Erythroblast (primary cell): Measurements from ENCODE around the gene RAB5A.
A peak's percentile ranks its signal among the peaks of the same experiment; 100 is the strongest.
"Not testable (repeated sequence)": the region's sequence is repeated elsewhere in the genome, so short reads cannot be mapped to it uniquely, and the experiment has no call there.

Experiments used
- DNase-seq, 2 experiments: peaks; one replicate each; lab custom pipeline; 2025; lab: John Stamatoyannopoulos, UW
- GATA1 ChIP-seq: IDR thresholded peaks from 2 replicates; pipeline ENCODE4 v1.6.1; 2011; ENCODE audit warnings: low read depth, mild to moderate bottlenecking, control low read depth, low read length, moderate library complexity
- POLR2A ChIP-seq: IDR thresholded peaks from 2 replicates; pipeline ENCODE4 v1.6.1; 2011; ENCODE audit warnings: mild to moderate bottlenecking, low read length

Gene RAB5A, protein sequence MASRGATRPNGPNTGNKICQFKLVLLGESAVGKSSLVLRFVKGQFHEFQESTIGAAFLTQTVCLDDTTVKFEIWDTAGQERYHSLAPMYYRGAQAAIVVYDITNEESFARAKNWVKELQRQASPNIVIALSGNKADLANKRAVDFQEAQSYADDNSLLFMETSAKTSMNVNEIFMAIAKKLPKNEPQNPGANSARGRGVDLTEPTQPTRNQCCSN

DNA sequence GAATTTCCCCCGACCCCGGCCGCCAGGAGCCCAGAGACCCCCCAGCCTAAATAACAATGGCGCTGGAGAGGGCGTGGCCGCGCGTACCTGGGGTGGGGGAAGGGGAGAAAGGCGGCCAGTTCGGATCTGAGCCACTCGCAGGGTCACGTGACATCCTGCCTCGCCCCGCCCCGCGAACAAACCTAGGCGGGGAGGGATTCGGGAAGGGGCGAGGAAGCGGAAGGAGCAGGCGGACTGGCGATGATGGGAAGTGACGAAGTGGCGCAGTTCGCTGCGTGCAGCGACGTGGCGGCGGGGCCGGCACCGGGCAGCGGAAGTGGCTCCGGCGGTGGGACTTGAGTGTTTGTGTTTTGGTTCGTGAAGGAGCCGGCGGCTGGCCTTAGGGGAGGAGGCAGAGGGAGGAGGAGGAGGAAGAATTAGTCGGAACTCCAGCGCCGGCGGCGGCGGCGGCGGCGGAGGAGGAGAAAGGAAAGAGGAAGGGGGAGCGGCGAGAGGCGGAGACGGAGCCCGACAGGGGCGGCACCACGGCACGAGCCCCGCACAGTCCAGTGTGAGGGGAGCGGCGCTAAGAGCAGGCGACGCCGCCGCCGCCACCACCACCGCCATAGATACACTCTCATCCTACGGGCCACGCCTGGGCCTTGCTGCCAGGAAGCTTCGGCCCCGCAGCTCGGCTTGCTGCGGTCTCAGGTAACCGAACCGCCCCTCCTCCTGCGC is at the start of gene RAB5A:
TSS of gene RAB5A (plus strand) at position 266 of the 717 bp plus-strand sequence. CDS start 3,802 bp downstream, outside the sequence.
- peak; percentile 97 to 98 for DNase-seq
- TF ChIP-seq POLR2A (peak; percentile 91), GATA1 (no peak)

DNA sequence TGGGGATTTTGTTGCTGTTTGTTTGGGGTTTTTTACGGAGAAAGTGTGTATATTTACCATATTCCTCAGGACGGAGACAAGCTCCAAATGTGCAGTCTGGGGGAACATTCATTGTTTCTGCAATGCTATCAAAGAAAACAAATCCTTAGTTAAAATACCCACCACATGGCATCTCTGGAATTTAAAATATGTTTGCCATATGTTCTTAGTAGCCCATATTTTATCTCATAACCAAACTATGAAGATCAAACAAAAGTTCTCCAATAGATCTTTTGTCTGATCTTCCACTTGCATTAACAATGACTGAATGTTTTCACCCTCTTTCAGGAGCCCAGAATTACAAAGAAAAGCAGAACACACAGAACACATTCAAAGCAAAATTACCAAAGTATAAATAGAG is 48.2 kb upstream of the RAB5A start:
- TF ChIP-seq POLR2A (no peak), GATA1 (no peak)
- no peak for DNase-seq

DNA sequence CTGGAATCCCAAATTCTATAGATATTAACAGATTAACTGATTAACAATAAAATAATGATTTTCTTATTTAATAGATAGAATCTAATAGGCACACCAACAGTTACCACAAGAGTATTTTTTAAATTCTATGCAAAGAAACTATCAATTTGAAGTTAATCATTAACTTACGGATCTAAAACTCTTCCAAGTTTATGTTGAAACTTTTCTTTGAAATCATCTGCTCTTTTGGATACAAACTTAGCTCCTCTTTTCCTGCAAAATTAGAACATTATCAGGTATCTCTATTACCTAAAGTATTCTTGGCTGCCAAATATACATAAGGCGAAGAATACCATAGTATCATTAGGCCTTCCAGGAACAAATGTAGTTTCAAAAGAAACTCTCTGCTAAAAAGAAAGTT is 47.6 kb upstream of the RAB5A start:
- DNase-seq = no peak
- TF ChIP-seq GATA1 (no peak), POLR2A (no peak)

DNA sequence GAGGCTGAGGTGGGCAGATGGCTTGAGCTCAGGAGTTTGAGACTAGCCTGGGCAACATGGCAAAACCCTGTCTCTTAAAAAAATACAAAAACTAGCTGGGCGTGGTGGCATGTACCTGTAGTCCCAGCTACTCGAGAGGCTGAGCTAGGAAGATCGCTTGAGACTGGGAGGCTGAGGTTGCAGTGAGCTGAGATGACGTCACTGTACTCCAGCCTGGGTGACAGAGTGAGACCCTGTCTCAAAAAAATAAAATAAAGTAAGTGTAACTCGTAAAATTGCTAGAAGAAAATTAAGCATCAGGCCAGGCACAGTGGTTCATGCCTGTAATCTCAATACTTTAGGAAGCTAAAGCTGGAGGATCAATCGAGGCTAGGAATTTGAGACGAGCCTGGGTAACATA is 47.1 kb upstream of the RAB5A start:
- not testable (repeated sequence) for DNase-seq

DNA sequence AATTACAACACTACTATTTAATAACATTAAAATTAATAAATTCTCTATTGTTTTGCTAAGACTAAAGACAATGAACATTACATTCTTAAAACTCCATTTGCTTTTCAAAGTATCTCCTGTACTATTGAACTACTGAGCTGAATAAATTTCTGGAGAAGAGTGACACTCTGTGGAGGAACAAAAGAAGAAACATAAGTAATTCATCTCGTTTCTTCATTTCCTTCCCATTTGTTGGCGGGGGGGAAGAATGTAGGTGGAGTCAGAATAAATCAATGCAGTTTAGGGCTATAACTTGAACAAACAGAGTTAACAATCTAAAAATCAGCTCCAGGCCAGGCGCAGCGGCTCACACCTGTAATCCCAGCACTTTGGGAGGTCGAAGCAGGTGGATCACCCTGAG is 45.6 kb upstream of the RAB5A start:
- no peak for DNase-seq

DNA sequence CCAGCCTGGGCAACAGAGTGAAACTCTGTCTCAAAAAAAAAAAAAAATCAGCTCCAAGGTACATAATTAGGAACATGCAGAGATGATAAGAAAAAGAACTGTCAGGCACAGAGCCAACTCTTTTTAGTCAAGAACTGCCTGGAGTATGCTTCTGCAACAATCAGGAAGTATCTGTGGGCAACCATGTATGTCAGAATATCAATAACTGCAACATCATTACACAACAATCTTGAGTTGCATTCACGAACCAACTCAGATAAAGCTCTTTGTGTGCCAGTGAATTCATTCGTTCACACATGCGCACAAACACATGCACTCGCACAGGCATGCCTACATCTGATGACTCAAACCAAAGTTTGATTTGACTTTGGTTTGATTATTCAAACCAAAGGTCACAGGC is 45.0 kb upstream of the RAB5A start:
- peak in 1 of 2 experiments; percentile 9 for DNase-seq
- TF ChIP-seq POLR2A (no peak), GATA1 (no peak)

More for the DNA sequence above, 45.6 kb upstream of the RAB5A start:
- no peak for TF ChIP-seq POLR2A
- no peak for TF ChIP-seq GATA1

DNA sequence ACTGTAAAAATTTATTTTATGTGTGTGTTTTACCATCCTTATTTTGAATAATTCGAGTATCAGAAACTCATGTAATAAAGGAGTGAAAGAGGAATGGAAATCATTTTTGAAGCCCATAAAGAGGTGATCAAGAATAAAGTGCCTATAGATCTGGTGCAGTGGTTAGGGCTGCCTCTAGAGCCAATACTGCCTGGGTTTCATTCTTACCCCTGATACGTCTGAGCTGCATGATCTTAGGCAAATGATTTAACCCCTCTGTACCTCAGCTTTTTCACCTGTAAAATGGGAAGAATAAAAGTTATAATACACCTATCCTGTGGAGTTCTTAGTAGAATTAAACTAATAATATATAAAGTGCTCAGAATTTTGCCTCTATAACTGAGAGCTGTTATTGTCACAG is 43.2 kb upstream of the RAB5A start:
- no peak for DNase-seq
- TF ChIP-seq GATA1 (no peak), POLR2A (no peak)

DNA sequence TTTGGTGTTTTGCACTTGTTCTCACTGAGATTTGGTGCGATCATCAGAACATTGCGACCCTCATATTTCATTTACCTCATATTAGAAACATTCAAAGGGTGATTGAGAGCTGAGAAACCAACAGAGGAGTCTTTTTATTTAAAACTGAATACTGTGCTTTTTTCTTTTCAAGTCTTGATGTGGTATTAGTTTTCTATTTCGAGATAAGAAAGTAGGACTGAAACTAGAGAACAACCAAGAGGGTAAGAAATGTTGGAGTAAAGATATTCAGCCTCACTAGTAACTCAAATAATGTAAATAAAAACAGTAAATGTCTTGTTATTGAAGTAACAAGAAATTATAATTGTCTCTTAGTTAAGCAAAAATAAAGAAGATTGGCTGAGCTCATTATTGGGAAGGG is 39.4 kb upstream of the RAB5A start:
- TF ChIP-seq POLR2A (no peak), GATA1 (no peak)
- DNase-seq = no peak

DNA sequence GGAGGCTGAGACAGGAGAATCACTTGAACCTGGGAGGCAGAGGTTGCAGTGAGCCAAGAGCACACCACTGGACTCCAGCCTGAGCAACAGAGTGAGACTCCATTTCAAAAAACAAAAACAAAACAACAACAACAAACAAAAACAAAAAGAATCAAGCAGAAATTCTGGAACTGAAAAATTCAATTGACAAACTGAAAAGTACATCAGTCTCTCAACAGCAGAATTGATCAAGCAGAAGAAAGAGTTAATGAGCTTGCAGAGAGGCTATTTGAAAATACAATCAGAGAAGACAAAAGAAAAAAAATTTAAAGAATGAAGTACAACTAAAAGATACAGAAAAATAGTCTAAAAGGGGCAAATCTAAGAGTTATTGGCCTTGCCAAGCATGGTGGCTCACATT is 35.4 kb upstream of the RAB5A start:
- DNase-seq = no peak
- TF ChIP-seq GATA1 (no peak), POLR2A (no peak)

DNA sequence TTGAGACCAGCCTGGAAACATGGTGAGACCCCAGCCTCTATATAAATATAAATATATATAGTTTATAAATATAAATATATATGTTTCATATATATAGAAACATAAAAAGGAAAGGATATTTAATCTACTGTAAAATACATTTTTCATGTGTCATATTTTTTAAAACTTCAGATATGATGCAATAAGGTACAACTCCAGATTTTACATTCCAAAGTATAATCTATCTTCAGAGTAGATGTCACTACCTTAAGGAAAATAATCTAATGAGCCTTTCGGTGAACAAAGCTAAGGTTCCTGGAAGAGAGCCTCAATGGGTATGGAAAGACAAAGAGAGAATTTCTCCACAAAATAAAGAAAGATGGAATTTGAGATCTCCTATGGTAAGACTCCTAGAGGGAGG is 29.7 kb upstream of the RAB5A start:
- TF ChIP-seq POLR2A = no peak
- no peak for TF ChIP-seq GATA1
- DNase-seq = no peak

DNA sequence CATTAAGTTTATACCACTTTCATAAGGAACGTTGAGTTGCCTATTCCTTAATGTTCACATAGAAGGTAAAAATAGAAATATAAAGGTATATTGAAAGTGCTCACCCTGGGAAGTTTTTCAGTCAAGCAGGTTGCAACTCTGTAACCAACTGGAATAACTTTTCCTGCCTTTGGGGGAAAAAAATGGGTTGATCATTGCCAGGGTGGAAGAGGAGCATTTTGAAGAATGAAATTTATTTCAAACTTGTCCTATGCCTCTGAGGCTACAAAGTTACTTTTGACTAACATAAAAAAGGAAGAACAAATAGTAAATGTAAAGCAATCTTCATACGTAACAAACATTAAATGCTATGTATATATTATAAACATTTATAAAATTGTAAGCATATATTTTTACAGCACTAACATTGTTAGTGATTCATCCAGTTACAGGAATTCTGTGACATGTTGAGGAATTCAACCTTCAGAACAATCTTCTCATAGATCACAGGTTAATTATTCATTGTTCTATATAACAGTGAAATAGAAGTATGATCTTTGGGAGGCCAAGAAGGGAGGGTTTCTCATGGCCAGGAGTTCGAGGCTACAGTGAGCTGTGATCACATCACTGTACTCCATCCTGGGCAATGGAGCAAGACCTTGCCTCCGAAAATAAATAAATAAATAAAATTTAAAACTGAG is 26.4 kb upstream of the RAB5A start:
- TF ChIP-seq GATA1 = no peak
- no peak for TF ChIP-seq POLR2A
- no peak for DNase-seq

DNA sequence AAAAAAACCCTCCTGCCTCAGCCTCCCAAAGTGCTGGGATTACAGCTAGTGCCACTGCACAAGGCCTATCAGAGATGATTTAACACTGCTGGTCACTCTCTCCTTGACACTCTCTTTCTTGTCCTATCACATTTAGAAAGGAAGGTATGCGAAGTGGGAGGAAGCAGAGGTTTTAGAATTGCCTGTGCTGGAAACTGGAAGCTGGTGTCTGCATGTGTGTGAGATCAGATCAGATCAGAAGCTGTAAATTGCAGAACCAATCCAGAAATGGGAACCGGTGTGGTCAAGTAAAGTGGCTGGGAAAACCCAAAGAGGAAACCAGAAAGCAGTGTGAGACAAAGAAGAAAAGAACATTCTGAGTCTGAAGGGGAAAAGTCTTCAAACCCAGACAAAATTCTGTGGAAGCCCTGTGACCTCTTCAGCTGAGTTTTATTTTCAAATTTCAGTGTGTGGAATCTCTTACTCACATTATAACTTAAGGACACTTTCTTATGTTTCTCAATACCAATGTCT is 15.7 kb upstream of the RAB5A start:
- TF ChIP-seq POLR2A = no peak
- TF ChIP-seq GATA1 = no peak
- peak; percentile 8 to 29 for DNase-seq

DNA sequence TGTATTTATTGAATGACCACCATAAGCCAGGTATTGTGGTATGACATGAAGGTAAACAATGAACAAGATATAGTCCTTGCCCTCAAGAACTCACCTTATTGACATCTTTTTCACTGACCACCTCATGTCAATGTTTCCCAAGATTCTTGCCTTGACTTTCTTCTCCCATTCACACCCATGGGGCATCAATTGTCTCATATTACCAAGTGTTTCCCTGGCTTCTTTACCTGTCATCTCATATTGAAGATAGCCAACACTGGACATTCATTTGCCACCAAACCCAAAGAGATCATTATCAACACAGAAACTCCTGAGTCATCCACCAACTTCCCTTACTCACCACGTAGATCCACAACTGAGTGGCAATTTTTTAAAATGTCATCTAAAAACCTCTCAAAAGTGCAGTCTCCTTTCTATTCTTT is 15.1 kb upstream of the RAB5A start:
- DNase-seq = peak; percentile 61 to 62
- TF ChIP-seq GATA1 (no peak), POLR2A (no peak)

DNA sequence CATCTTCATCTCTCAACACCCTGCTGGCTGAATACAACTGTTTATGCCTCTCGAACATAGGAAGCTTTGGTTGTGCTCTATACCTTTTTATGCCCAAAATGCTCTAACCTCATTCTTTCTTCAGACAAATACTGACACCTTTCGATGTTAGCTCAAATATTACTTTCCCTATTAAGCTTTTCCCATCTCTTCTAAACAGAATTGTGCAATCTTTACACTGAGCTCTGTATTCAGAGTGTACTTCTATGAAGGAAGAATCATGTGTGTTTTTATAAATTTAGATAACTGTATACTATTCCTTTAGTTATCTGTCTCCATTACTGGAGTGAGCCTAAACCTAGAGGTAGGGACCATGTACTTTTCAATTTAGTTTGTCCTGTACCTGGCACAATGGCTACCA is 14.5 kb upstream of the RAB5A start:
- DNase-seq = no peak
- TF ChIP-seq GATA1 (no peak), POLR2A (no peak)

DNA sequence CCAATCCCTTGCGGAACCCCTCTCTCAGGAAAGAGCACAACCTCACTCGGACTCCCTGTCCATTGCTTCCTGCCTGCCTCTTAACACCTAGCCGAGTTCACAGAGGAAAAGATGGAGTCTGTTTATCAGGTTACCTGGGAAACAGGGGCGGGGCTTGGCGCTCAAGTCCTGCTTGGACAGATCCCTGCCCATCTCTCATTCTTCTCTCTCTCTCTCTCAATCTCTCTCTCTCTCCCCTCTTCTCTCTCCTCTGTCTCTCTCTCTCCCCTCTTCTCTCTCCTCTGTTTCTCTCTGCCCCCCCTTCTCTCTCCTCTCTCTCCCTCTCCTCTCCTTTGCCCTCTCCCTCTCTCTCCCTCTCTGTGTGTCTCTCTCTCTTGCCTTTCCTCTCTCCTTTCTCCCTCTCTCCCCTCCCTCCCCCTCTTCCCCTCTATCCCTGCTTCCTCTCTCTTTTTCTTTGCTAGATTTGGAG is 12.8 kb upstream of the RAB5A start, which contains the start of gene EFHB:
TSS of gene EFHB (minus strand) at position 120 of the 469 bp plus-strand sequence. CDS start 199 bp downstream, outside the sequence.
- TF ChIP-seq GATA1 (no peak), POLR2A (no peak)
- DNase-seq = peak; percentile 74
